NCI-H82 treated with DMSO at 0.1 percent for 48 hours (cell line): ENCODE measurements around the gene SIVA1.

Experiments used
- DNase-seq: peaks from one replicate; lab custom pipeline; 2025; ENCODE audit not compliant: unreplicated experiment; lab: John Stamatoyannopoulos, UW

The SIVA1 gene

DNA sequence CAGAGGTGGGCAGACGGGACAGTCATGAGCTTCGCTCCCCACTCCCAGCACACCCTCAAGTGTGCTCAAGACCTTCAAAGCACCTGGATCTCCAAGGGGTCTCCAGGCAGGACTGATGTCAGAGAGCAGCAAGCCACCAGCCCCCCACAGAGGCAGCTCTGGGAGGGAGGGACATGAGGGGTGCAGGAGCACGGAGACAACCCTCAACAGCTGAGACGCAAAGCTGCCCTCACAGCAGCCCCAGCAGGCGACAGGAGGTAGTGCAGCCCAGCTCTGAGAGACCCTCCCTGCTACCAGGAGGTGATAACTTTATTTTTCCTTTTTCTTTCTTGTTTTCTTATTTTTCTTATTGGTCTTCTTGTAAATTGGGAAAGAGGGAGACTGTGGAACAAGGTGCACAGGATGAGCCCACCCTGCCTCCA is 17.9 kb downstream of the SIVA1 start:
- DNase-seq: no peak

DNA sequence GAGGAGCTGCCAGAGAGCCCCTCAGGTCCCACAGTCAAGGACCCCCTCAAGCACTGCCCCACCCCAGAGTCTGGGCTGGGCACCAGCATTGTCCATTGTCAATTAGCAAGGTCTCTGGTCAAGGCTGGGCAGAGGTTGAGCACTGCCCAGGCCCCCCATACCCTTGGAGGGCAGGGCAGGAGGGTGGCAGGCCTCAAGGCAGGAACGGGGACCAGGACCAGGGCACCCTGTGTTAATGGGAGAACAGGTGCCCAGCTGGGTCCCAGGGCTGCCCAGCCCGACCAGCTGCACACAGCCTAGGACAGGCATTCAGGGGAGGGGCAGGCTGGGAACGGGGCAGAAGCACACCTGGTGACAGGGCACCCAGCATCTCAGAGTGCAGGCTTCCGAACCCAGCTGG is 18.4 kb downstream of the SIVA1 start:
- DNase-seq: no peak

- no peak for DNase-seq
Observed at GRCh38 chr14:104771918-104772706, 19.2 kb downstream of the SIVA1 start.

DNA sequence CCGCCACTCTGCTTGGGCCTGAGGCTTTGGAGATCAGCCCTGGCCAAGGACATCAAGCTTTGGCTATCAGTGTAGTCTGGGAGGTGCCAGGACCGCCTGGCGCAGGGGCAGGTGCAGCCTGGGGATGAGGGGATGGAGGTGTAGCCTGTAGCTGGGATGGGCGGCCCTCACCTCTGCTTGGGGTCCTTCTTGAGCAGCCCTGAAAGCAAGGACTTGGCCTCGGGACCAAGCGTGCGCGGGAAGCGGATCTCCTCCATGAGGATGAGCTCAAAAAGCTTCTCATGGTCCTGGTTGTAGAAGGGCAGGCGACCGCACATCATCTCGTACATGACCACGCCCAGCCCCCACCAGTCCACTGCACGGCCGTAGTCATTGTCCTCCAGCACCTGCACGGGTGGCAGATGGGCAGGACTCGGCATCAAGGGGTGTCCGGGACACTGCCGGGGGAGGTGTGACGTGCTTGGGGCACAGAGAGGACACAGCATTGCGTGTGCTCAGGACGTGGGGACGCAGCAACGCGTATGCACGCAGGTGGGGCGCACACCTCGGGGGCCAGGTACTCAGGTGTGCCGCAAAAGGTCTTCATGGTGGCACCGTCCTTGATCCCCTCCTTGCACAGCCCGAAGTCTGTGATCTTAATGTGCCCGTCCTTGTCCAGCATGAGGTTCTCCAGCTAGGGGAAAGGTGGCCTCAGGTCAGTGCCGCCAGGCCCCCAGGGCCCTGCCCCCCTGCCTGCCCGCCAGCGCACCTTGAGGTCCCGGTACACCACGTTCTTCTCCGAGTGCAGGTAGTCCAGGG is 20.0 kb downstream of the SIVA1 start:
- DNase-seq: no peak

DNA sequence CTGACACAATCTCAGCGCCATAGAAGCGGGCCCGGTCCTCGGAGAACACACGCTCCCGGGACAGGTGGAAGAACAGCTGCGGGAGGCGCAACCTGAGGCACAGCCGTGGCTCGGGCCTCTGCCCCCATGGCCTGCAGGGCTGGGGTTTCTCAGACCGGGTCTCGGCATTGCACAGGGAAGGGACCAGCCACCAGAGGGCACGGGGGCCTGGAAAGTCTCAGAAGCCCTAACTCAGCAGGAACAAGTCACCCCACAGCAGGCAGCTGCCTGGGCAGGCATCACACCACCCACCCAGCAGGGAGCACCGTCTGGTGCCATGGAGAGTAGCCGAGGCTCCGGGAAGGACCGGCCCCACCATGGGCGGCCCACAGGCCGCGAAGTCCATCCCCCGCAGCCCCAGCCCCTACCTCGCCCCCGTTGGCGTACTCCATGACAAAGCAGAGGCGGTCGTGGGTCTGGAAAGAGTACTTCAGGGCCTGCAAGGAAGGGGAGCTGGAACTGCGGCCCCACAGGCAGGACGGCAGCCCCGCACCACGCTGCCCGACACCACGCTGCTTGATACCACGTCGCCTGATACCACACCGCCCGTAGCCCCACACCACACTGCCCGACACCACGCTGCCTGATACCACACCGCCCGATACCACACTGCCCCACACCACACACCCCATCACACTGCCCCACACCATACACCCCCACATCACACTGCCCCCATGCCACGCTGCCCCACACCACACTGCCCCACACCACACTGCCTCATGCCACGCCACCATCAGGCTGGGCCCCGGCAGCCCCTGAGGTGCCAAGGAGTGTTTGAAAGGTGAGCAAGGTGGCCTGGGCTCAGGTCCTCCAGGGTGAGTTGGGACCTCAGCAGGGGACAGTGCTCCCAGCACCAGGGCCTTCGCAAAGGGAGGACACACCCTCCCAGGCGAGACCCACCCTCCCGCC is 20.8 kb downstream of the SIVA1 start:
- no peak for DNase-seq

GRCh38 chr14:104774453-104775072 is 21.6 kb downstream of the SIVA1 start:
- DNase-seq: no peak

DNA sequence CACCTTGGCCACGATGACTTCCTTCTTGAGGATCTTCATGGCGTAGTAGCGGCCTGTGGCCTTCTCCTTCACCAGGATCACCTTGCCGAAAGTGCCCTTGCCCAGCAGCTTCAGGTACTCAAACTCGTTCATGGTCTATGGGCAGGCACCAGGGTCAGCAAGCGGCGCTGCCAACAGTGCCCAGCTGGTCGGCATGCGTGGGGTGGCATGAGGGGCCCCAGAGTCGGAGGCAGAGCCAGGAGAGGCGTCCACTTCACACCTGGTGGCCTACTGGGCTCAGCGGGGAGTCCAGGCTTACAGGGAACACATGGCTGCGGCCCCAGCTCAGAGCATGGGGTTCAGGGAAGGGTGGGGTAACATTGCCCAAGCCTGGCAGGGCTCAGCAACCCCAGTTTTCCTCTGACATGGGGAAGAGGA is 22.1 kb downstream of the SIVA1 start:
- DNase-seq: no peak

GRCh38 chr14:104776481-104776880 is 23.5 kb downstream of the SIVA1 start:
- DNase-seq: no peak

- no peak for DNase-seq
Observed at GRCh38 chr14:104776961-104777807, 24.2 kb downstream of the SIVA1 start.

DNA sequence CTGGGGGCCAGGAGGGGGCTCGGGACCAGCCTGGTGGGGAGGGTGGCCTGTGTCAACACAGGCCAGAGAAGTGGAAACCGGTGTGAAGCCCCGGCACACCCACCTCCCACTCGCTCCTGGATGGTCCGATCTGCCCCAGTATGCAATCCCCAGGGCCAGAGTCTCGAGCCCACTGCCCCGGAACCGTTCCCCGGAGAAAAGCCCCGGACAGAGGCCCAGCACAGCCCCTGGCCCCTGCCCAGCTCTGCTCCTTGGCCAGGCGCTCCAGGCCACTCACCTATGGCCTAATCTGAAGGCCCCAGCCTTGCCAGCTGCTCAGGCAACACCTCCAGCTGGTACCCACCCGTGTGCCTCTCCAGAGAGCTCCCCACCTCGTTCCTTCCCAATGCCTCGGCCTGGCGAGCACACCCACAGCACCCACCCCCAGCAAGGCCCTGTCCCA is 24.9 kb downstream of the SIVA1 start:
- DNase-seq: no peak

GRCh38 chr14:104778694-104779331 is 25.9 kb downstream of the SIVA1 start:
- no peak for DNase-seq

DNA sequence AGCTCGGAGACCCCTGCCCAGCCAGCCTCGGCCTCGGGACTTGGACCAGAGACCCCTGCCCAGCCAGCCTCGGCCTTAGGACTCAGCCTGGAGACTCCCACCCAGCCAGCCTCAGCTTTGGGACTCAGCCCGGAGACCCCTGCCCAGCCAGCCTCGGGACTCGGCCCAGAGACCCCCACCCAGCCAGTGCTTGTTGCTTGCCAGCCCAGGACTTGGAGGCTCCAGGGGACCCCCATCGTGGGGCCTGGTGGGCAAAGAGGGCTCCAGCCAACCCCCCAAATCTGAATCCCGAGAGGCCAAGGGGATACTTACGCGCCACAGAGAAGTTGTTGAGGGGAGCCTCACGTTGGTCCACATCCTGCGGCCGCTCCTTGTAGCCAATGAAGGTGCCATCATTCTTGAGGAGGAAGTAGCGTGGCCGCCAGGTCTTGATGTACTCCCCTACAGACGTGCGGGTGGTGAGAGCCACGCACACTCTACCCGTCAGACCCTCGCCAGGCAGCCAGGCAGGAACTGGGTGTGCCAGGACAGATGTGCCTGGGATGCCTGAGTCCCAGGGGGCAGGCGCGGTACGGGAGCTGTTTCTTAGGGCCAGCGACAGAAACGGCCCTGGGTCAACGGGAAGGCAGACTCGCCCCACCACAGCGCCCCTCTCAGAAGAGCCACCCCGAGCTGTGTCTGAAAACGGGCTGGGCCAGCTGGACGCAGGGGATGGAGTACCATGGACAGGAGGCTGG is 27.0 kb downstream of the SIVA1 start:
- no peak for DNase-seq

DNA sequence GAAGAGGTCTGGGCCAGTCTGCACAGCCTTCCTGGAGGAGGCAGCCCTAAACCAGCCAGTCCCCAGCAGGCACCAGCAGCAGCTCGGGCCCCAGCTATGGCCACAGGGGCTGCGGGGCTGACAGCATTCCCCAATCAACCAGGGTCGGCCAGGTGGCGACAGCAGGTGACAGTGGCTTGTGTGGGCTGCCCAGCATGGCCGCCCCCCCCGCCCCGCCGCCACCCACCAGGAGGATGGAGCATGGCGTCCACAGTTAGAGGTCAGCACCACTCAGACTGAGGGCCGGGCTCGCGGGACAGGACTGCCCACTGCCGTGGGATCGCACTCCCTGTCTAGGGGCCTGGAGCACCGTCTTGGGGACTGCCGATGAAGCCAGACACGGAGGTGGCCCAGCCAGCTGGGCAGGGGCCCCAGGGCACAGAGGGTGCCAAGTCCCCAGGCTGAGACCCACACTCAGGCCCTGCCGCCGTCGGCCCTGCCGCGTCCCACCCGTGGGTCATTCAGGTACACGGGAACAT is 27.6 kb downstream of the SIVA1 start:
- no peak for DNase-seq

DNA sequence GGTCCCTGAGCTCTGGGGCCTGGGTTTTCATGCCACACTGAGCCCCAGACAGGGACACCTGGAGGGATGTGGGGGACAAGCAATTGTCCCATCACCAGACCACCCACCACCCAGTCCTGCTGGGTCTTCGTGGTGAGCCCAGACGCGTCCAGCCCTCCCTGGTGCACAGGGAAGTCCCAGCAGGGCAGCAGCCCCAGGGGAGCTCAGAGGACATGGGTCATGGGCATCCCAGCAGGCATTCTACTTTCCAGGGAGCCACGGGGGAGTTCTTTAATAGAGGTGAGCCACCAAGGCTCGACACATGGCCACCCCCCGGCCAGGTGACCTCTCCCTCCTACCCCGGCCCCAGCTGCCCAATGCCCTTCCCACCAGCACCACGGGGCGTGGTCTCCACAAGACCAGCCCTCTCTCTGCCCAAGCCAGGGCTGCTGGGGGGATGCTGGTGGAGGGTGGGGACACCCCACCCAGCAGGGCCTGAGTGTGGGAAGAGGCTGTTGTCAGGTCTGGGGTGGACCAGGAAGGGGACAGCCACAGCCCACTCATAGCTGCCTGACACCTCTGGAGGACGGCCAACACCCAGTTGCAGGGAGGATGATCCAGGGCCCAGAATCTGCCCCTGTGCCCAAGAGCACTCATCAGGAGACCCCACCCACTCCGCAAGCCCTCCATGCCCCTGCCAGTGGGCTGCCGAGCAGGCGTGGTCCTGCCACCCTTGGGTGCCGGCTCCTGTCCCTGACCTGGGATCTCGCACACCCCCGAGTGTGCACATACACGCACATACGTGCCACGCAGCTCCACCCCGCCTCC is 28.5 kb downstream of the SIVA1 start:
- DNase-seq: no peak

DNA sequence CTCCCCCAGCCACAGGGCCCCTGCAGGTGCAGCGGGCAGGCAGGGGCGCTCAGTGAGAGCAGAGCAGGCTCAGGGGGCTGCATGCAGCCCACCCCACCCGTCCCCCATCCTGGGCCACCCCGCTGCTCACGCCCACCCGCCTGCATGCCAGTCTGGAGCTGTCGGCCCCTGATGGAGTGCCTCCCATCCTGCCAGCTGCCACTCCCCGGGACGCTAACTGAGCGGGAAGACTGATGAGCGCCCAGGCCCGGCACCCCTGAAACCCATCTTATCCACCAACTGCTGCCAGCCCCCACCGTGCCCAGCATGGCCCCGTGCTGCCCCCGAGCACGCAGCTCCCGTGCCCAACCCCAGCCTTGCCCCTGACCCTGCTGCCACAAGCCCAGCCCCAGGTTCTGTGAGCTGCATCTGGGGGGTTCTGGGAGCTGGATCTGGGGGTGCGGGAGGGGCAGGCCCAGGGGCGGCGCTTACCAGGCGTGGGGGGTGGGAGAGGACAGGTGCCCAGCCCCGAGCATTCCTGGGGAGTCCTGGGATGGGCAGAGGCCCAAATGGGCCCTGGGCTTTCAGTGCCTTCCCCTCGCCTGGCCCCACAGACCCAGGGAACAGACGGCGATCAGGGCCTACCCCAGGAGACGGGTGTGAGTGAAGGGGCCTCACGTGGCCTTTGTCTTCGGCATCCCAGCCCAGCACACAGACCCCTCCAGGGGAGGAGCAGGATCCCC is 29.3 kb downstream of the SIVA1 start:
- no peak for DNase-seq

GRCh38 chr14:104782808-104783139 is 29.8 kb downstream of the SIVA1 start:
- DNase-seq: no peak
